ENCODE measurements around the gene PPHLN1.

Gene PPHLN1

GRCh38 chr12:42332301-42333285 lies 6.6 kb downstream of the PPHLN1 start:
- H4K8ac ChIP-seq (ENCODE audit: low read depth, low read length) = no peak overlapping the region
- no peak overlapping the region for H2BK120ac ChIP-seq (ENCODE audit: low read depth, low read length)
- no peak overlapping the region for H4K5ac ChIP-seq (ENCODE audit: low read length)
- peak; percentile 12 for DNase-seq
- H2AK5ac ChIP-seq (ENCODE audit: low read length) = no peak overlapping the region
- no peak overlapping the region for H3K4me2 ChIP-seq (ENCODE audit: low read length)
- H3K27ac ChIP-seq (ENCODE audit: low read depth, low read length) = no peak overlapping the region
- H3K79me1 ChIP-seq (ENCODE audit: low read length) = peaks cover 5% of the 10 kb centered on the region
- H3K23ac ChIP-seq (ENCODE audit: low read length) = no peak overlapping the region
- no peaks in the 10 kb centered on the region for H3K27me3 ChIP-seq (ENCODE audit: insufficient read depth, low read length, poor library complexity)
- H2BK5ac ChIP-seq (ENCODE audit: low read length) = no peak overlapping the region
- no peak overlapping the region for H3K56ac ChIP-seq (ENCODE audit: low read length)
- no peak overlapping the region for H2BK15ac ChIP-seq (replicated peaks; ENCODE audit: low read depth)
- peaks cover 42% of the 10 kb centered on the region for H3K79me2 ChIP-seq (ENCODE audit: control insufficient read depth, insufficient read depth, low read length)
- H3K4me1 ChIP-seq (ENCODE audit: control insufficient read depth, low read depth, low read length) = peaks cover 1% of the 10 kb centered on the region
- no peak overlapping the region for H3K4me3 ChIP-seq (ENCODE audit: low read length)
- no peaks in the 10 kb centered on the region for H3K36me3 ChIP-seq (ENCODE audit: control insufficient read depth, insufficient read depth, low read length)
- no CpG with 5 or more reads among the region's 4 CpGs for WGBS (ENCODE audit: extremely low coverage, insufficient coverage, low lambda C conversion rate)
- H3K4ac ChIP-seq (ENCODE audit: low read depth, low read length) = no peak overlapping the region
- H3K18ac ChIP-seq (ENCODE audit: low read length) = no peak overlapping the region
- H3K9ac ChIP-seq (ENCODE audit: low read length) = no peak overlapping the region

- H4K5ac ChIP-seq (ENCODE audit: low read length) = no peak overlapping the region
- no peak for DNase-seq
Measured at GRCh38 chr12:42336286-42336685, 10.3 kb downstream of the PPHLN1 start.

GRCh38 chr12:42338280-42338679 lies 12.3 kb downstream of the PPHLN1 start:
- no peak for DNase-seq
- Histone ChIP-seq H3K4me3 (ENCODE audit: low read length) (no peak overlapping the region), H3K4me2 (ENCODE audit: low read length) (no peak overlapping the region), H4K8ac (ENCODE audit: low read depth, low read length) (no peak overlapping the region), H3K79me1 (ENCODE audit: low read length) (peaks cover 9% of the 10 kb centered on the region), H2BK120ac (ENCODE audit: low read depth, low read length) (no peak overlapping the region), H3K79me2 (ENCODE audit: control insufficient read depth, insufficient read depth, low read length) (peaks cover 12% of the 10 kb centered on the region), H3K27ac (ENCODE audit: low read depth, low read length) (no peak overlapping the region), H3K27me3 (ENCODE audit: insufficient read depth, low read length, poor library complexity) (no peaks in the 10 kb centered on the region), H3K4me1 (ENCODE audit: control insufficient read depth, low read depth, low read length) (no peaks in the 10 kb centered on the region), H3K23ac (ENCODE audit: low read length) (no peak overlapping the region), H2AK5ac (ENCODE audit: low read length) (no peak overlapping the region), H3K9ac (ENCODE audit: low read length) (no peak overlapping the region), H4K5ac (ENCODE audit: low read length) (no peak overlapping the region), H3K18ac (ENCODE audit: low read length) (no peak overlapping the region), H3K56ac (ENCODE audit: low read length) (no peak overlapping the region), H2BK15ac (replicated peaks; ENCODE audit: low read depth) (no peak overlapping the region), H3K36me3 (ENCODE audit: control insufficient read depth, insufficient read depth, low read length) (no peaks in the 10 kb centered on the region), H2BK5ac (ENCODE audit: low read length) (no peak overlapping the region), H3K4ac (ENCODE audit: low read depth, low read length) (no peak overlapping the region)
- 100% methylated on average over 1 of the region's 2 CpGs for WGBS (ENCODE audit: extremely low coverage, insufficient coverage, low lambda C conversion rate)

More at GRCh38 chr12:42336286-42336685, 10.3 kb downstream of the PPHLN1 start:
- no peak overlapping the region for H2BK5ac ChIP-seq (ENCODE audit: low read length)
- H3K79me2 ChIP-seq (ENCODE audit: control insufficient read depth, insufficient read depth, low read length) = peaks cover 23% of the 10 kb centered on the region
- no peak overlapping the region for H3K56ac ChIP-seq (ENCODE audit: low read length)
- H3K79me1 ChIP-seq (ENCODE audit: low read length) = peaks cover 7% of the 10 kb centered on the region
- H3K4me3 ChIP-seq (ENCODE audit: low read length) = no peak overlapping the region
- H3K27ac ChIP-seq (ENCODE audit: low read depth, low read length) = no peak overlapping the region
- H2BK120ac ChIP-seq (ENCODE audit: low read depth, low read length) = no peak overlapping the region
- H3K4ac ChIP-seq (ENCODE audit: low read depth, low read length) = no peak overlapping the region
- no peaks in the 10 kb centered on the region for H3K27me3 ChIP-seq (ENCODE audit: insufficient read depth, low read length, poor library complexity)
- H3K4me2 ChIP-seq (ENCODE audit: low read length) = no peak overlapping the region
- no peaks in the 10 kb centered on the region for H3K36me3 ChIP-seq (ENCODE audit: control insufficient read depth, insufficient read depth, low read length)
- H3K9ac ChIP-seq (ENCODE audit: low read length) = no peak overlapping the region
- H3K4me1 ChIP-seq (ENCODE audit: control insufficient read depth, low read depth, low read length) = no peaks in the 10 kb centered on the region
- no peak overlapping the region for H2BK15ac ChIP-seq (replicated peaks; ENCODE audit: low read depth)
- H3K23ac ChIP-seq (ENCODE audit: low read length) = no peak overlapping the region
- no peak overlapping the region for H2AK5ac ChIP-seq (ENCODE audit: low read length)
- WGBS (ENCODE audit: extremely low coverage, insufficient coverage, low lambda C conversion rate) = no CpG with 5 or more reads among the region's 1 CpG
- no peak overlapping the region for H3K18ac ChIP-seq (ENCODE audit: low read length)
- H4K8ac ChIP-seq (ENCODE audit: low read depth, low read length) = no peak overlapping the region

- Histone ChIP-seq H3K18ac (ENCODE audit: low read length) (no peak overlapping the region), H3K4ac (ENCODE audit: low read depth, low read length) (no peak overlapping the region), H3K4me1 (ENCODE audit: control insufficient read depth, low read depth, low read length) (no peaks in the 10 kb centered on the region), H3K4me3 (ENCODE audit: low read length) (no peak overlapping the region), H3K23ac (ENCODE audit: low read length) (no peak overlapping the region), H2BK120ac (ENCODE audit: low read depth, low read length) (no peak overlapping the region), H3K36me3 (ENCODE audit: control insufficient read depth, insufficient read depth, low read length) (no peaks in the 10 kb centered on the region), H2BK5ac (ENCODE audit: low read length) (no peak overlapping the region), H4K8ac (ENCODE audit: low read depth, low read length) (no peak overlapping the region), H3K27ac (ENCODE audit: low read depth, low read length) (no peak overlapping the region), H4K5ac (ENCODE audit: low read length) (no peak overlapping the region), H3K4me2 (ENCODE audit: low read length) (no peak overlapping the region), H3K27me3 (ENCODE audit: insufficient read depth, low read length, poor library complexity) (no peaks in the 10 kb centered on the region), H2AK5ac (ENCODE audit: low read length) (no peak overlapping the region), H3K56ac (ENCODE audit: low read length) (no peak overlapping the region), H3K9ac (ENCODE audit: low read length) (no peak overlapping the region), H3K79me2 (ENCODE audit: control insufficient read depth, insufficient read depth, low read length) (peaks cover 9% of the 10 kb centered on the region), H3K79me1 (ENCODE audit: low read length) (peaks cover 7% of the 10 kb centered on the region), H2BK15ac (replicated peaks; ENCODE audit: low read depth) (no peak overlapping the region)
- no peak for DNase-seq
- no CpG with 5 or more reads among the region's 2 CpGs for WGBS (ENCODE audit: extremely low coverage, insufficient coverage, low lambda C conversion rate)
Measured at GRCh38 chr12:42342028-42342427, 16.1 kb downstream of the PPHLN1 start.

GRCh38 chr12:42343721-42344120 lies 17.8 kb downstream of the PPHLN1 start:
- no peak overlapping the region for H3K4me2 ChIP-seq (ENCODE audit: low read length)
- peaks cover 6% of the 10 kb centered on the region for H3K79me2 ChIP-seq (ENCODE audit: control insufficient read depth, insufficient read depth, low read length)
- no CpG with 5 or more reads among the region's 3 CpGs for WGBS (ENCODE audit: extremely low coverage, insufficient coverage, low lambda C conversion rate)
- DNase-seq = no peak
- peaks cover 4% of the 10 kb centered on the region for H3K79me1 ChIP-seq (ENCODE audit: low read length)
- H2BK5ac ChIP-seq (ENCODE audit: low read length) = no peak overlapping the region
- H3K4me3 ChIP-seq (ENCODE audit: low read length) = no peak overlapping the region
- no peak overlapping the region for H3K4ac ChIP-seq (ENCODE audit: low read depth, low read length)
- H3K27me3 ChIP-seq (ENCODE audit: insufficient read depth, low read length, poor library complexity) = no peaks in the 10 kb centered on the region
- H3K56ac ChIP-seq (ENCODE audit: low read length) = no peak overlapping the region
- H3K23ac ChIP-seq (ENCODE audit: low read length) = no peak overlapping the region
- no peak overlapping the region for H3K18ac ChIP-seq (ENCODE audit: low read length)
- no peak overlapping the region for H4K8ac ChIP-seq (ENCODE audit: low read depth, low read length)
- H2AK5ac ChIP-seq (ENCODE audit: low read length) = no peak overlapping the region
- H3K36me3 ChIP-seq (ENCODE audit: control insufficient read depth, insufficient read depth, low read length) = no peaks in the 10 kb centered on the region
- no peak overlapping the region for H3K9ac ChIP-seq (ENCODE audit: low read length)
- no peak overlapping the region for H4K5ac ChIP-seq (ENCODE audit: low read length)
- no peak overlapping the region for H2BK120ac ChIP-seq (ENCODE audit: low read depth, low read length)
- H3K4me1 ChIP-seq (ENCODE audit: control insufficient read depth, low read depth, low read length) = no peaks in the 10 kb centered on the region
- H3K27ac ChIP-seq (ENCODE audit: low read depth, low read length) = no peak overlapping the region
- no peak overlapping the region for H2BK15ac ChIP-seq (replicated peaks; ENCODE audit: low read depth)

Data from mesendoderm (in vitro differentiated cells).